CD4-positive, alpha-beta T cell treated with Interleukin-17A for 4 hours (primary cell): ENCODE measurements around the gene UST.

Experiments
- DNase-seq: peaks from one replicate; pipeline ENCODE4 v3.0.0-alpha.2; 2020; ENCODE audit warnings: mixed read lengths

UST gene

GRCh38 chr6:149046164-149046821 lies 299.5 kb downstream of the UST start:
- no peak for DNase-seq

GRCh38 chr6:149046822-149047246 lies 300.0 kb downstream of the UST start:
- DNase-seq: no peak

DNA sequence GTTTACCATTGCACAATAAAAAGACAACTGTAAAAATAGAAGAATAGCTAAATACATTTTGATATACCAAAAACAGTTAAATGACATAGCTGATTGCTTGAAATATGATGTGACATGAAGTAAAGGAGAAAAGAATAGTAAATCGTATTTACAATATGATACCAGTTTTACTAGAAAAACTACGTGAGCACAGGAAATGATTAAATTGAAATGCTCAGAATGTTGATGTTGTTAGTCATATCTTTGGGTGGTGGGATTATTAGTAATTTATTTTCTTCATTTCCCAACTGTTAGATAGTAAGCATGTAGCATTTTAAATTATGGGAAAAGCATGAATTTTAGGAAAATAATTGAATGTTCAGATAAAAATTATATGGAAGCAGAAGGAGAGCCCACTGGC lies 302.4 kb downstream of the UST start:
- DNase-seq: no peak

DNA sequence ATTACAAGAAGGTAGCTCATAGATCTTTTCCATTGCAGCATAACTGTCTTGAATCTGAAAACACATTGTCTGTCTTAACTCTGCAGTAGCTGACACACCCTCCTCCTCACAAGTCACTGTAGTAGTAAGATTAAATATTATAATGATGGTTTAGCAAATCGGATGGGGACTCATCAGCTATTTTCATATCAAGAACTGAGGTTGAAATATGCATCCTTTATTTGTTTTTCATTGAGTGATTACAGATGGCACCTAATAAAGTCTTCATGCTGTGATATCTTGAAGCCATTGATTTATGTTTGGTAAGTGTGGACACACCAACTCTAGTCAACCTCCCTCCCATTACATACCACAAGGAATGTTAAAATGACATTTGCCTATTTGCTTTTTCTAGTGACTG lies 303.3 kb downstream of the UST start:
- no peak for DNase-seq

DNA sequence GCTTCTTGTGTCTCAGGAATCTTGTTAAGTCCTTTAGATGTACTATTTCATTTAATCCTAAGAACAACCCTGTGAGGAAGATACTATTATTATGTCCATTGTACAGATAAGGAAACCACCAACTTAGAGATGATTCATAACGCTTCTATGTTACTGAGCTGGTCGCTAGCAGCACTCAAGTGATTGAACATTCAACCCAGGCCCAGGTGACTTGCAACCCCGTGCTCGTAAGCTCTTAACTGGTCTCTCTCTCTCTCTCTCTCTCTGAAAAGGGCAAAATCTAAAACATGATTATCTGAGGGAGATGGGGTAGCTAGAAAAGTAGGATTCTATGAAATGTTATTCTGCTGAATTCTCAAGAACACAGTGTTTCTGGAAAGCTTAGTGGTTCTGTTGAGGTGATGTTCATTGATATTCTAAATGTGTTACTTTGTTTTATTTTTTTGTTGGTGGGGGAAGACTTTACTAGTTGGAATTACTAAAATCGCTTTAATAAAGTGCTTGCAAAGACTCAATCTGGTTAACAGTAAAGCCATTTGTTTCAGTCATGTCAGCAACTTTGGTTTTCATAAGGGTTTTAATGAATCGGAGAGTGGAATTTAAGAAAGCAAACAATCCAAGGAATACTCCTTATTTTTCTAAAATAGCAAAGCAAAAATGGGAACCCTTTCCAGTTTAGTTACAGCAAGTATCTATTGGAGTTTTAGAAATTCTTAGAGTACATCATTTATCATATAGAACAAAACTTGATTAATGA lies 305.7 kb downstream of the UST start:
- peak; percentile 22 for DNase-seq

DNA sequence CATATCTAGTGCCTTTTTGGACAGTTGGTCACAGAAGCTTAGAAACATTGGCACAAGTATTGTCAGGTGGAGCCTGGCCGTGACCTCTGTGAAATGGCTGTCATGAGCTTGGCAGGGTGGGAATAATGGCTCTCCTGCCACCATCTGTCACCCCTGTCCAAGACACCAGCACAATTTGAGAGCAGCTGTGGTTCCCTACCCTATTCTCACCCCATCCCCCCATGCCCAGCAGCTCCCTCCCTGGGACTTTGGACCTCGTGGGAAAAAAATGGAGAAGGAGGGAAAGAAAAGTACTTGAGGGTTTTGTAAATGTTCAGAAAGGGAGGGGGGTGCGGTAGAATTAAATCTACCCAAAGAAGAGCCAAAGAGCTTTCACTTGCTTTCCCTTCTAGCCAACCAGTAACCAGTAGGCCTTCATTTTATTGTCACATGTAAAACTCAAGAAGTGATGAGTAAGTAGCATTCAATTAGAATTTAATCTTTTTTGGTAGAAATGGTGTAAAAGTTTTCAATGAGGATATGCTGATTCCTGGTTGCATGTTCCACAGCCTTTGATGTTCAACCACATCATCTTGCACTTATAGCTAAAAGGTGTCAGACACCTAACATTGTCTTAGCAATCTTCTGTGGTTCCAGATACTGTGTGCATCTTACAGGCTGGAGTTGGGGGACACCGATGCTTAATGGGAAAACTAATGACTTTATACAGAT lies 307.2 kb downstream of the UST start:
- DNase-seq: no peak

DNA sequence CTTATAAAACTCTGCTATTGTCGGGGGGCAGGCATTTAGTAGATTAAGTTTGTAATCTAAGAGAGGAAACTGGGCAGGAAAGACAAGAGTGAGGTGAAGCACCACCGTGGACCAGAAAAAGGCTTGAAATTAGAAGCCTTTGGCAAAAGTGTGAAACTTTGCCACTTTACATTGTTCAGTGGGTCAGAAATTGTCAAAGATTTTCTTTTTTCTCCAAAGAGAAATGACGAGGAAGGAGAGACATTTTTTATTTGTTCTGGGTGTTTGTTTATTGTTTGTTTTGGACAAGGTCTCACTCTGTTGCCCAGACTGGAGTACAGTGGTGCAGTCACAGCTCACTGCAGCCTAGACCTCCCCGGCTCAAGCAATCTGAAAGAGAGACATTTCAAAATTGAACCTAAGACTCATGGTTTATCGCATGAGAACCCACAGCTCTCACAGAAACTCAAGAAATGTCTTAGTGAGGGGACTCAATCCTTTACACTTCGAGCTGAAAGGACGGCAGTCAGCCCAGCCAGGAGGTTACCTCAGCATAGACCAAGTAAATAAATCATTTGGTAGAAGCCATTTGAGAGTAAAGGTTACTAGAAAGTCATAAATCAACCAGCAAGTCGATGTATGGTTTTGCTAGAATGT lies 307.8 kb downstream of the UST start:
- DNase-seq: no peak

GRCh38 chr6:149055195-149055899 lies 308.5 kb downstream of the UST start:
- DNase-seq: no peak

DNA sequence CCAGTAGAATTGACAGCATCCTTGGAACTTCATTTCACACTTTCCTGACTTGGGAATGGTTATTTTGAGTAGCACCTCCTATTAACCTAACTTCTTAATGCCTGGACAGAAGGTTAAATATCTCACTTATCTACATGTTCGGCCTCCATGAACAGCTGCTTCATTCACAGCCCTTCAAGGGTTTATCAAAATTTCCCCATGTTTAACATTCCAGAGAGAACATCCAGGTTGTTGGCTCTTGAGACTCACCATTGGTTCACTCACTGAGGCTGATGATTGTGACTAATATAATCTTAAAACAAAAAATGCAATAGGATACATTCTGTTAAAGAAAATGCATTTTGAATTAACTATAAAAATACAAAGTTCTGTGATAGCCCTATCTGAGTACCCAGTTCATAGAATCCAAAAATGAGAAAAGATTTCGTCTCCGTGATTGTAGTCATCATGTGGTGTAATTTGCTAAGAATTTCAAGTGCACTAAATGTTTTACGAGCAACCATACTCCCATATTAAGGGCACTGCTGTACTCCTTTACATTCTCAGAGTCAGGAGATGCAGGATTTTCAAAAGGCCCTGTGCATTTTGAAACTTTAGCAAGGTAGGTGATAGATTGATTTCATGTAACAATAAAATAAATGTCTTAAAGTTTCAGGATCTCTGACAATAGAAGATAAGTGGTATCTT lies 310.1 kb downstream of the UST start:
- no peak for DNase-seq

DNA sequence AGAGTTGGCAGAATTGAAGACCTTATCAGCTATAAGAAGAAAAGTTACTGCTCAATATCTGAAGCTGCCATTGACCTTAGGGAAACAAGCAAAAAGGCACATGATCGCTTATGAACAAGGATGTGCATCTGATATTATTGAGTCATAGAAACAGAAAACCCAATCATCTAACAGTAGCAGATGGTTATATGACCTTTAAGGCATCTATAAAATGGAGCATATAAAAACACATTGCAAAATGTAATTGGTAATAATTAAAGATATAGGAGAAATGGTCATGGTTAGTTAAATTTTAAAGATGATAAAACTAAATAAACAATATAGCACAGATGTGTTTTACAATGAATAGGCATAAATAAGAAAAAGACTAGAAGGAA lies 310.6 kb downstream of the UST start:
- no peak for DNase-seq

DNA sequence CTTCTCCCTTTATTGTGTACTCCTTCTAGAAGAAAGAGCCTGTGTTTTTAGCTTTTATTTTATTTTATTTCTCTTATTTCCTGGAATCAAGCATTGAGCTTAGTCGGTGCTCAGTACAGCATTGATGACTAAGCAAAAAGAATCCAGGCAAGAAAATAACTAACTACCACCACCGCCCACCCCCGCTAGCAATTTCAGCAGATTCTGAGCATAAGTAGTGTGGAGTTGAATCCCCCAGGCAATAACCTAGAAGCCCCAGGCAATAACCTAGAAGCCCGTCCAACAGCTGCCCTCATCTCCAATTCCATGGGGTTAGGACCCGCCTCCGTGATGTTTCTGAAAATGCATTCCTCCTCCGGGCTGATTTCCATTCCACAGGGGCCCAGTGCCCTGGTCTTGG lies 312.7 kb downstream of the UST start:
- no peak for DNase-seq

DNA sequence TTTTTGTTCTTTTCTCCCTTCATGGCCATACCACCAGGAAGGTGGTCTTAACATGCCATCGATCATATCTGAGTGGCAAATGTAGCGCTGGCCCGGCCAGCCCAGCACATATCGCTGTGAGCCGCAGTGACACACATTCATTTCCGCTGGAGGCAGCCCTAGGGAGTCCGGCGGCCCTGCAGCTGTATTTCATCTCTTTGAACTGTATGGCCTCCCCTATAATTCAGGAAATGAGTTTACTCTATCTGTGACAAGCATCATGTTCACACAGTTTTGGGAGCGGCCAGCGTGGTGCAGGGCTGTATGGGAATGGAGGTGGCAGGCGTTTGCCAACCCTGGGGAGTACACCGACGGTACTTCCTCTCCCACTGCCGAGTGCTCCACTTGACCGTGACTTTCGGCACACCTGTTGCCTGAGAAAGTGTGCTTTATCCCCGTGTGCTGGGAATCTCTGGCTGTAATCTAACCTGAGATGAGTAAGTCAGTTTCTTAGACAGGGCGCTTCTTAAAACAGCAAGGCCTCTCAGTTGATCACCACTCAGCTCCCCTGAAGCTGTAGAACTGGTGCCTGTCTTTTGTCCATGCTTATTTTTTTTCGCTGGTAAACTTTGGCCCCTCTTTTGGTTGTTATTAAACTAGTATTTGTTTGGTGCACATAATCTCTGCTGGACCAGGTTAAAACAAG lies 313.6 kb downstream of the UST start:
- peak; percentile 71 for DNase-seq

DNA sequence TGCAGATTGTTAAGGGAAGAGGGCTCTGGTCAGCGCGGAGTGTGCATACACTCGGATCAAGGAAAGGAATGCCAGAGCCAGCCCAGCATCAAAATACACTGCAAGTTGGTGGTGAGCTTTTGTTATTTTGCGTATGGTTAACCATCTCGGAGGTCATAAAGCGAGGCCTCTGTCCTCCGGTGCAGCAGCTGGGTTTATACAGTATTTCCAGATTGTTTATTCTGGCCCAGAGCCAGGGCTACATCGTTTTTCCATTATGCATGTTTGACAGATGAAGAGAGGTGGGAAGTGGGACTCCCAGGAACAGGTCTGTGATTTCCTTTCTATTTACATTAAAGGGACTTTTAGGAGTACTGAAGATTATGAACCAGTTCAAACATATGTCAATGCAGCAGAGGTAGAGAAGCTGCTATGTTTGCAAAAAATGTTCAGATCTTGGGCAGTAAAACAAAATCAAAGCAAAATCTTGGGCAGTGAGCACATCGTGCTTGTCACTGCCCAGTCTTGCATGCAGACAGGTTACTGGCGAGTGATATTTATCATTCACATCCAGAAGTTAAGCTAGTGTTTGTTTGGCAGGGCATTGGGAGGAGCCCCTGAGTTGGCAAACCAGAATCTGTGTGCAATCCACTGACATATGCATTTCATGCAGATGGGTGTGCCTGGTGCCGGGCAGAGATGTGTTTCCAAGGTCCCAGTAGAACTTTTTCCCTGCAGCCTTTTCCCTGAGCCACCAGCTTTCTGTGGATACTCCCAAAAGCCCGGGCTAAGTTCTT lies 314.3 kb downstream of the UST start:
- no peak for DNase-seq

- no peak for DNase-seq
Measured at GRCh38 chr6:149061930-149062329, 315.1 kb downstream of the UST start.

DNA sequence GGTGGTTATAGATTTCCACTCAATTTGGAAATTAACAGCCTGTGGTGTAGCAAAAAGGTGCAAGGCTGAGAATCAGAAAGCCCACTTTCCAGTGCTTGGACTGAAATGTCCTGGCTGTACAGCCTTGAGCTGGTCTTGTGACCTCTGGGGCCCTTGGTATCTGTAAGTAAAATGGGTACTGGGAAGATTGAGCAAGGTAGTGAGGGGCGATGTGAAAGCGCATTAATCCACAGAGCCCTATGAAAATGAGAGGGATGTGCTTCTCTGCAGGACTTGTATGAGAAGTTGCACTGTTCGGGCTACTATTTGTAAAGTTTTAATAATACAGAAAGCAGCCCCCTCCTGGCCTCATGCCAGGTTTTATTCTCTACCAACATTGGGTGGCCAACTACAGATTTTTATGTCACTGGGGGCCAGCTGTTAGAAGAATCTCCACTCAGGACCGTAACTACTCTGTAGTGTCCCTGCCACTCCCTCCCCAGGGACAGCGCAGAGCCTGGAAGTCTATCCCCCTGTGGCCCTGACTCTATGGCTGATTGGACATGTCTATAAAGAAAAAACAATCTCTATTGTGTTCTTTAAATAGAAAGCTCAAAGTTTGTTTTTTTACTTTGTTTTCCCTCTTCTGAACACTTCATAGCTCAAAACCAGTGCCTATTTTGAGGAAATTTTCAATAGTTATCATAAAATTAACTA lies 316.0 kb downstream of the UST start:
- no peak for DNase-seq

DNA sequence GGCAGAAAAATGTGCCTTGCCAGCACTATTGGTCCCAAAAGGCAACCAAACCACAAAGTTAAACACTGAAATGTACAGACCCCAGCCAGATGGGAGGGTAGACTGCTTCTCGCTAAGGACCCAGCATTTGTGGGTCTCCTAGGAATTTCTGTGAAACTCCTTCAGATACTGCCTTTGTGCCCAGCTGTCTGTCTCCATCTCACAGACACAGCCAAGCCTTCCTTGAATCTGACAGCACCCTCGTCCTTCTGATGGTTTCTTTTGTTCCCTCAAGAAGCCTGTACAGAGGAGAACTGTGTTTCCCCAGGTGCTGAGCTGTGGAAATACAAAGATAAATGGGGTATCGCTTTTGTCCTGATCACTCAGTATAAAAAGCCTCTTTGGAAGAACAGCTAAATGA lies 316.6 kb downstream of the UST start:
- DNase-seq: no peak

GRCh38 chr6:149064001-149064659 lies 317.3 kb downstream of the UST start:
- DNase-seq: no peak

DNA sequence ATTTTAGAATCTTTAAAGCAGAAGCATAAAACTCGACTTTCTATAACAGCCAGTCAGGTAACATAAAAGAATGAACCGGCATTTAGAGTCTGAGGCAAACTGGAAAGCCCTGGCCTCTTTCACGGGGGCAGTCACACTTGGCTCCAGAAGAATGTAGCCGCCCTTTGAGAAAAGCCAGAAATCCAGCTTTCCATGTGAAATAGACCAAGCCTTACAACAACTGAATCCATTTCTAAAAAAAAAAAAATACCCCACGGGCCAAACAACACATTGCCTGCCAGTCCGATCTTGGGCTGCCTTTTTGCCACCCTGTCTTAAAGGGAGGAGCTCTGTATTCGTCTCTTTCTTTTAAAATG lies 317.8 kb downstream of the UST start:
- no peak for DNase-seq

GRCh38 chr6:149065121-149065520 lies 318.3 kb downstream of the UST start:
- DNase-seq: no peak
